Measurements from ENCODE around the gene FAT1. TPM values are rescaled to one million over a fixed set of nuclear protein-coding genes. Genes with fewer than 3 reads are reported as not detected.
A peak's percentile ranks its signal among the peaks of the same experiment; 100 is the strongest.

Gene FAT1
- total and polyA plus RNA-seq, 9 of the 15 experiments (the other 6 are each of a cell fraction or from before 2014, with no cell fraction given): 6.0 to 38.4 (median 21.4) TPM

DNA sequence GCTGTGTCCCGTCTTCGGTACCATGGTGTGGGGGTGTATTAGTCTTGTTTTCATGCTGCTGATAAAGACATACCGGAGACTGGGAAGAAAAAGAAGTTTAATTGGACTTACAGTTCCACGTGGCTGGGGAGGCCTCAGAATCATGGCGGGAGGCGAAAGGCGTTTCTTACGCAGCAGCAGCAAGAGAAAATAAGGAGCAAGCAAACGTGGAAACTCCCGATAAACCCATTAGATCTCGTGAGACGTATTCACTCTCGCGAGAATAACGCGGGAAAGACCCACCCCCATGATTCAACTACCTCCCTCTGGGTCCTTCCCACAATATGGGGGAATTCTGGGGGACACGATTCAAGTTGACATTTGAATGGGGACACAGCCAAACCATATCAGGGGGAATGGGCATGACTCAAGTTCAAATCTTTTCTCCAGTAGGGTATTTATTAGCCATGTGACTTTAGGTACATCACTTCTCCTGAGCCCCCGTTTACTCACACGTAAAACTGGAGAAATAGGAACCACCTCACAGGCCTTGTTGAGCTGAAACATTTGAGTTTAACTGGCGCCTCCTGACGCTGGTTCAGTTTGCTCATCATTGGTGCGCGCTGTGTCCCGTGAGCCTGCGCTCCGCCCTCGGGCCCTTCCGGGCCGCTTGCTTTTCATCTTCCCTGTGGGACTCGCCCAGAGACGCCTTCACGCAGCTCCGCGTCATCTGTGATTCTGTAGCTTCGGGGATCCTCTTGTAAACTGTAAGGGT is 35.5 kb upstream of the FAT1 start (continued):
- TF ChIP-seq, protein P1, sequence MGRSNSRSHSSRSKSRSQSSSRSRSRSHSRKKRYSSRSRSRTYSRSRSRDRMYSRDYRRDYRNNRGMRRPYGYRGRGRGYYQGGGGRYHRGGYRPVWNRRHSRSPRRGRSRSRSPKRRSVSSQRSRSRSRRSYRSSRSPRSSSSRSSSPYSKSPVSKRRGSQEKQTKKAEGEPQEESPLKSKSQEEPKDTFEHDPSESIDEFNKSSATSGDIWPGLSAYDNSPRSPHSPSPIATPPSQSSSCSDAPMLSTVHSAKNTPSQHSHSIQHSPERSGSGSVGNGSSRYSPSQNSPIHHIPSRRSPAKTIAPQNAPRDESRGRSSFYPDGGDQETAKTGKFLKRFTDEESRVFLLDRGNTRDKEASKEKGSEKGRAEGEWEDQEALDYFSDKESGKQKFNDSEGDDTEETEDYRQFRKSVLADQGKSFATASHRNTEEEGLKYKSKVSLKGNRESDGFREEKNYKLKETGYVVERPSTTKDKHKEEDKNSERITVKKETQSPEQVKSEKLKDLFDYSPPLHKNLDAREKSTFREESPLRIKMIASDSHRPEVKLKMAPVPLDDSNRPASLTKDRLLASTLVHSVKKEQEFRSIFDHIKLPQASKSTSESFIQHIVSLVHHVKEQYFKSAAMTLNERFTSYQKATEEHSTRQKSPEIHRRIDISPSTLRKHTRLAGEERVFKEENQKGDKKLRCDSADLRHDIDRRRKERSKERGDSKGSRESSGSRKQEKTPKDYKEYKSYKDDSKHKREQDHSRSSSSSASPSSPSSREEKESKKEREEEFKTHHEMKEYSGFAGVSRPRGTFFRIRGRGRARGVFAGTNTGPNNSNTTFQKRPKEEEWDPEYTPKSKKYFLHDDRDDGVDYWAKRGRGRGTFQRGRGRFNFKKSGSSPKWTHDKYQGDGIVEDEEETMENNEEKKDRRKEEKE (IDR thresholded peaks at IDR 0.05; ENCODE audit: borderline replicate concordance in 1 of 2, control insufficient read depth in 1 of 2, low read depth in 2 of 2, low read length in 1 of 2): no peak
- TF ChIP-seq FOXA1 (IDR thresholded peaks at IDR 0.05; ENCODE audit: borderline replicate concordance): no peak
- TF ChIP-seq BACH1 (tag; IDR thresholded peaks at IDR 0.05): no peak
- TF ChIP-seq ZNF668 (CRISPR knock-in tag; IDR thresholded peaks at IDR 0.05): no peak
- peak; percentile 67 for TF ChIP-seq SUPT5H (IDR thresholded peaks at IDR 0.05)
- no peak for TF ChIP-seq ATF1 (CRISPR knock-in tag; IDR thresholded peaks at IDR 0.05)
- peak; percentile 77 for TF ChIP-seq ATF1 (tag; IDR thresholded peaks at IDR 0.05)
- TF ChIP-seq ARID2 (IDR thresholded peaks at IDR 0.05): no peak
- peak; percentile 51; the same call in 1 of the 2 replicates for TF ChIP-seq CXXC5 (CRISPR knock-in tag; IDR thresholded peaks at IDR 0.05)
- TF ChIP-seq, protein P2, sequence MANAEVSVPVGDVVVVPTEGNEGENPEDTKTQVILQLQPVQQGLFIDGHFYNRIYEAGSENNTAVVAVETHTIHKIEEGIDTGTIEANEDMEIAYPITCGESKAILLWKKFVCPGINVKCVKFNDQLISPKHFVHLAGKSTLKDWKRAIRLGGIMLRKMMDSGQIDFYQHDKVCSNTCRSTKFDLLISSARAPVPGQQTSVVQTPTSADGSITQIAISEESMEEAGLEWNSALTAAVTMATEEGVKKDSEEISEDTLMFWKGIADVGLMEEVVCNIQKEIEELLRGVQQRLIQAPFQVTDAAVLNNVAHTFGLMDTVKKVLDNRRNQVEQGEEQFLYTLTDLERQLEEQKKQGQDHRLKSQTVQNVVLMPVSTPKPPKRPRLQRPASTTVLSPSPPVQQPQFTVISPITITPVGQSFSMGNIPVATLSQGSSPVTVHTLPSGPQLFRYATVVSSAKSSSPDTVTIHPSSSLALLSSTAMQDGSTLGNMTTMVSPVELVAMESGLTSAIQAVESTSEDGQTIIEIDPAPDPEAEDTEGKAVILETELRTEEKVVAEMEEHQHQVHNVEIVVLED (CRISPR knock-in tag; IDR thresholded peaks at IDR 0.05): no peak
- TF ChIP-seq RBM15 (IDR thresholded peaks at IDR 0.05; ENCODE audit: insufficient read depth, low read length): no peak
